ENCODE results near the gene MEF2D.

The MEF2D gene

GRCh38 chr1:156486421-156487344 is 13.9 kb downstream of the MEF2D start:
- DNase-seq (ENCODE audit: low spot score): no peak

- no peak for DNase-seq (ENCODE audit: low spot score)
These were observed 14.6 kb downstream of the MEF2D start for GRCh38 chr1:156485984-156486383.

- DNase-seq (ENCODE audit: low spot score): no peak
These were observed 16.0 kb downstream of the MEF2D start for GRCh38 chr1:156484480-156485058.

- DNase-seq (ENCODE audit: low spot score): no peak
These were observed 17.2 kb downstream of the MEF2D start for GRCh38 chr1:156483397-156483796.

GRCh38 chr1:156482276-156482675 is 18.3 kb downstream of the MEF2D start:
- no peak for DNase-seq (ENCODE audit: low spot score)

- DNase-seq (ENCODE audit: low spot score): no peak
These were observed 19.0 kb downstream of the MEF2D start for GRCh38 chr1:156481527-156481926.

GRCh38 chr1:156480411-156481192 is 20.0 kb downstream of the MEF2D start:
- peak; percentile 71 for DNase-seq (ENCODE audit: low spot score)

GRCh38 chr1:156480016-156480370 is 20.6 kb downstream of the MEF2D start:
- DNase-seq (ENCODE audit: low spot score): no peak

- no peak for DNase-seq (ENCODE audit: low spot score)
These were observed 21.2 kb downstream of the MEF2D start for GRCh38 chr1:156479093-156480015.

GRCh38 chr1:156478250-156478627 is 22.3 kb downstream of the MEF2D start:
- DNase-seq (ENCODE audit: low spot score): no peak

GRCh38 chr1:156477526-156478249 is 22.9 kb downstream of the MEF2D start:
- no peak for DNase-seq (ENCODE audit: low spot score)

GRCh38 chr1:156476501-156477298 is 23.9 kb downstream of the MEF2D start:
- DNase-seq (ENCODE audit: low spot score): no peak

- no peak for DNase-seq (ENCODE audit: low spot score)
These were observed 24.7 kb downstream of the MEF2D start for GRCh38 chr1:156475568-156476500.

GRCh38 chr1:156474966-156475365 is 25.6 kb downstream of the MEF2D start:
- no peak for DNase-seq (ENCODE audit: low spot score)

- no peak for DNase-seq (ENCODE audit: low spot score)
These were observed 28.8 kb downstream of the MEF2D start for GRCh38 chr1:156471496-156472490.

GRCh38 chr1:156470473-156470872 is 30.1 kb downstream of the MEF2D start:
- DNase-seq (ENCODE audit: low spot score): no peak

GRCh38 chr1:156468693-156469345 is 31.8 kb downstream of the MEF2D start:
- DNase-seq (ENCODE audit: low spot score): no peak
